Vagina (tissue), 2 donors: ENCODE results near the gene ANGPTL8.

Experiments used
- POLR2A ChIP-seq, 2 donors: fragments of 450-650 bp; IDR thresholded peaks; one replicate each; pipeline ENCODE4 v1.6.1; 2017; ENCODE audit warnings: antibody characterized with exemption in 2 of 2, mild to moderate bottlenecking in 2 of 2, moderate library complexity in 2 of 2
- POLR2AphosphoS5 ChIP-seq, 2 donors: sonication (generic); formaldehyde crosslinking; IDR thresholded peaks; one replicate each; pipeline ENCODE4 v1.9.0; 2017; ENCODE audit warnings: antibody characterized with exemption in 2 of 2, mild to moderate bottlenecking in 2 of 2, low read depth in 1 of 2; ENCODE audit not compliant: insufficient read depth in 1 of 2
- TF ChIP-seq, protein P1 (sequence below), 3 experiments: fragments of 450-650 bp in 2 of 3; fragments of 200-600 bp in 1 of 3; sonication (generic) in 1 of 3; IDR thresholded peaks; one replicate each; pipeline ENCODE4 v1.5.1; 2017 to 2019; ENCODE audit warnings: antibody characterized with exemption in 3 of 3, mild to moderate bottlenecking in 2 of 3, moderate library complexity in 2 of 3

DNA sequence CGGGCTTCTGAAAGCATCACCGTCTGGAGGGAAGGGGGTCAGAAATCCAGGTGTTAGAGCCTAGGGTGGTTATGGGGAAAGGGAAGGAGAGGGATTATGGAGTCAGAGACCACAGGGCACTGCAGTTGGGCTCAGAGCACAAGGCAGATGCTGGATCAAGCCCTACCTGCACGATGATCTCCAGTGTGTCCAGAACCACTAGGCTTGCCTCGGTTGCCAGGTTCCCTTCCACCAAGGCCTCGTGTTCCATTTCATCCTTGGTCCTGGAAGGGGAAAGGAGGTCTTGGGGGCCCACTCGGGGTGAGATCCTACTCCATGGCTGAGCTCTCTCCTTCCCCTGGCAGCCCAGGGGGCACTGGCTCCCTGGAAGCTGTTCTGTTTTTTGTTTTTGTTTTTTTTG lies 25.0 kb upstream of the ANGPTL8 start:
- TF ChIP-seq POLR2A (IDR thresholded peaks at IDR 0.05) (no peak), POLR2AphosphoS5 (IDR thresholded peaks at IDR 0.05; ENCODE audit: insufficient read depth in 1 of 2, low read depth in 1 of 2) (no peak)
- TF ChIP-seq, protein P1, sequence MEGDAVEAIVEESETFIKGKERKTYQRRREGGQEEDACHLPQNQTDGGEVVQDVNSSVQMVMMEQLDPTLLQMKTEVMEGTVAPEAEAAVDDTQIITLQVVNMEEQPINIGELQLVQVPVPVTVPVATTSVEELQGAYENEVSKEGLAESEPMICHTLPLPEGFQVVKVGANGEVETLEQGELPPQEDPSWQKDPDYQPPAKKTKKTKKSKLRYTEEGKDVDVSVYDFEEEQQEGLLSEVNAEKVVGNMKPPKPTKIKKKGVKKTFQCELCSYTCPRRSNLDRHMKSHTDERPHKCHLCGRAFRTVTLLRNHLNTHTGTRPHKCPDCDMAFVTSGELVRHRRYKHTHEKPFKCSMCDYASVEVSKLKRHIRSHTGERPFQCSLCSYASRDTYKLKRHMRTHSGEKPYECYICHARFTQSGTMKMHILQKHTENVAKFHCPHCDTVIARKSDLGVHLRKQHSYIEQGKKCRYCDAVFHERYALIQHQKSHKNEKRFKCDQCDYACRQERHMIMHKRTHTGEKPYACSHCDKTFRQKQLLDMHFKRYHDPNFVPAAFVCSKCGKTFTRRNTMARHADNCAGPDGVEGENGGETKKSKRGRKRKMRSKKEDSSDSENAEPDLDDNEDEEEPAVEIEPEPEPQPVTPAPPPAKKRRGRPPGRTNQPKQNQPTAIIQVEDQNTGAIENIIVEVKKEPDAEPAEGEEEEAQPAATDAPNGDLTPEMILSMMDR (IDR thresholded peaks at IDR 0.05): no peak
